ENCODE data around the gene CTXND1. TPM values are rescaled to one million over a fixed set of nuclear protein-coding genes. Genes with fewer than 3 reads are reported as not detected.

Gene CTXND1
- total RNA-seq, 1 experiment from 2014 or later: not detected

- H3K4me1 Mint-ChIP-seq: 0 out of 4 replicates have a peak, but pooled peaks cover 0 to 3% of the 10 kb centered on the region in 2 experiments
- Histone ChIP-seq H3K4me2 (ENCODE audit: insufficient read depth, insufficient read length, low read length) (no peak overlapping the region), H3K14ac (ENCODE audit: insufficient read depth, low read length) (no peak overlapping the region; the same call in 1 of the 2 replicates), H2BK12ac (ENCODE audit: insufficient read length, low read depth, low read length) (no peak overlapping the region), H3K4me1 (ENCODE audit: insufficient read depth, low read length) (no peaks in the 10 kb centered on the region), H3K27ac (ENCODE audit: insufficient read length, low read depth, low read length) (no peak overlapping the region), H3K56ac (ENCODE audit: insufficient read length, low read depth, low read length) (no peak overlapping the region), H4K91ac (ENCODE audit: insufficient read length, low read depth, low read length) (no peak overlapping the region), H3K79me2 (ENCODE audit: insufficient read depth, low read length) (no peaks in the 10 kb centered on the region), H4K5ac (ENCODE audit: insufficient read length, low read depth, low read length) (no peak overlapping the region), H2BK20ac (ENCODE audit: low read depth, low read length, poor library complexity, severe bottlenecking) (no peak overlapping the region), H3K9me3 (ENCODE audit: control insufficient read depth, low read depth, low read length) (no peaks in the 10 kb centered on the region), H3K23me2 (ENCODE audit: insufficient read length, low read depth, low read length, poor library complexity, severe bottlenecking) (no peaks in the 10 kb centered on the region), H3K27me3 (ENCODE audit: insufficient read depth, low read length) (peaks cover 3% of the 10 kb centered on the region; the same call in 1 of the 2 replicates), H3T11ph (ENCODE audit: low read length) (no peak overlapping the region), H2BK120ac (ENCODE audit: low read depth, low read length, poor library complexity, severe bottlenecking) (no peak overlapping the region), H2AFZ (ENCODE audit: low read length) (no peak overlapping the region), H3K9ac (ENCODE audit: extremely low read depth, insufficient read length, low read length) (no peak overlapping the region), H3K79me1 (ENCODE audit: insufficient read depth, low read depth, low read length, poor library complexity, severe bottlenecking) (no peaks in the 10 kb centered on the region), H2BK5ac (ENCODE audit: insufficient read length, low read length) (no peak overlapping the region), H3K23ac (ENCODE audit: insufficient read length, low read depth, low read length) (no peak overlapping the region), H2AK5ac (ENCODE audit: insufficient read length, low read length) (no peak overlapping the region), H4K8ac (replicated peaks; ENCODE audit: insufficient read length, low read depth, low read length) (no peak overlapping the region), H3K4ac (ENCODE audit: low read depth, low read length) (no peak overlapping the region), H3K18ac (ENCODE audit: insufficient read length, low read depth, low read length) (no peak overlapping the region), H4K20me1 (ENCODE audit: control insufficient read depth, insufficient read depth, insufficient read length) (no peaks in the 10 kb centered on the region), H2BK15ac (ENCODE audit: low read depth, low read length) (no peak overlapping the region)
- WGBS (ENCODE audit: extremely low coverage, insufficient read length, low lambda C conversion rate): no CpG with 5 or more reads among the region's 2 CpGs
- H3K27ac Mint-ChIP-seq: no peak overlapping the region; a peak in 1 of 7 replicates
- no peak for DNase-seq
- no peaks in the 10 kb centered on the region for H3K36me3 Mint-ChIP-seq (ENCODE audit: insufficient read depth in 1 of 3, low read depth in 3 of 3)
- TF ChIP-seq CTCF (conservative IDR thresholded peaks at IDR 0.05): no peak
- no peak overlapping the region for H3K4me3 Mint-ChIP-seq
- H3K9me3 Mint-ChIP-seq: no peaks in the 10 kb centered on the region
- peaks cover 77% of the 10 kb centered on the region for H3K27me3 Mint-ChIP-seq (ENCODE audit: low read depth)
Observed at GRCh38 chr15:80260551-80260950, 8.5 kb upstream of the CTXND1 start.
